ENCODE measurements around the gene NEURL3.

Gene NEURL3

DNA sequence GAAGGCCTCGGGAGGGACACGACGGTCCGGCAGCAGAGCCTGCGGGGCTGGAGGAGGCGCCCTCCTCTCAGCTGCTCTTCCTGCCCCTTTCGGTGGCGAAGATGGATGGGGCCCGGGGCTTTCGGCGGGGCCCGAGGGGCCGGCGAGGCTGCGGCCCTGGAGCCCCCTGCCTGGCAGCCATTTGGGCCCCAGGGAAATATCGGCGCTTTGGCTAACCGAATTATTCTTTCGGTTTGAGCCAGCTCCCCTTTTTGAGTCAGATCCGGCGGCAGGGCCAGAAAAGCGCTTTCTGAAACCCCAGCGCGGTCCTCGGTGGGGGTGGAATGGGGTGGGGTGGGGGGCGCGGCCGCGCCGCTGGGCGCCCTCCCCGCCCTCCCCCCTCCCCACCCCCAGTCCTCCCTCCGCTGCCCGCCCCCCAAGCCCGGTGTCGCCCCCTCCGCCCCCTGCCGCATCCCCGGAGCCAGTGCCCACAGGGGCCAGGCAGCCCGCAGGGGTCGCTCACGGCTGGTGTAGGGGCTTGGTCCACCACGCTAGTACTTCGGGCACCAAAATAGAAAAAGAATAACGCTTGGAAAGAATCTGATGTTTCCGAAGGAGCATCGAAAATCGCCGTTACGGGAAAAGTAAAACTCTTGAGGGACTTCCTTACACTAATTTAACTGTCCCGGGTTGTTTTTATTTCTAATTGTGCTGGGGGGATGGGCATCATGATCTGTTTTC lies 22.3 kb upstream of the NEURL3 start:
- no peak for DNase-seq

DNA sequence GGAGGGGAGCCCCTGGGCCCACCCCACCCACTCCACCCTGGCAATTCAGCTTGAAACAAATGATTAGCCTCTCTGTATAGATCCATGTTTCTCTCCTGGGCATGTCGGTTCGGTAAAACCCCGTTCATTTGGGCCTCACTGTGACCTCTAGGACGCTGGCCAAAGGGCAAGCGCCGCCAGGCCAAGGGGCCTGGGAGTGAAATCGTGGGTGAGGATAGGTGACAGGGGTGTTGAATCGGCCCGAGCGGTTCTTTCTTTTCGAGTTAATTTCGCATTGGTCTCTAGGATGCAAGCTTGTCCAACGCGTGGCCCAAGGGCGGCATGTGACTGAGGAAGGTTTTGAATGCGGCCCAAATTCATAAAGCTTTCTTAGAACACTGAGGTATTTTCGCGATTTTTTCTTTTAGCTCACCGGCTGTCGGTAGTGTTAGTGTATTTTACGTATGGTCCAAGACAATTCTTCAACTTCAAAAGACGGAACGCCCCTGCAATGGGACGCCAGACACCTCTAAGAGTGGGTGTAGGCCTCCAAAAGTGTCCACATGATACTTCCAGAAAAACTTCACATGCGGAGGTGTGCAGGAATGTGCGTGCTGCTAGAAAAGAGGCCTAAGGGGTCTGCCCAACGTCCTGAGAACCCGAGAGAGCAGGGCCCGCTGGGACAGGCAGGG lies 21.6 kb upstream of the NEURL3 start:
- no peak for DNase-seq

GRCh38 chr2:96526101-96526591 lies 21.0 kb upstream of the NEURL3 start:
- DNase-seq: no peak

DNA sequence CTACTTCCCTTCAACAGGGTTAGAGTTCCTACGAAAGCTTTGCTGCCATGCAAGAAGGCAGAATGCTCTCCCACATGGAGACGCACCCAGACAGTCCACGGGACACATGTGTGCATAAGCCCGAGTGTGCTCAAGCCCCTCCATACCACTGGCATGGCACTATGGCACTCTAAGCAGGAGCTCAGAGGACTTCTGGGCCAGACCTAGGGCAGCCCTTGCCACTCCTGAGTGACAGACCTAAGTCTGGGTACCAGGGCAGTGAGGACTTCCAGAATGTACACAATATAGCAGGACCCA lies 20.0 kb upstream of the NEURL3 start:
- DNase-seq: no peak

DNA sequence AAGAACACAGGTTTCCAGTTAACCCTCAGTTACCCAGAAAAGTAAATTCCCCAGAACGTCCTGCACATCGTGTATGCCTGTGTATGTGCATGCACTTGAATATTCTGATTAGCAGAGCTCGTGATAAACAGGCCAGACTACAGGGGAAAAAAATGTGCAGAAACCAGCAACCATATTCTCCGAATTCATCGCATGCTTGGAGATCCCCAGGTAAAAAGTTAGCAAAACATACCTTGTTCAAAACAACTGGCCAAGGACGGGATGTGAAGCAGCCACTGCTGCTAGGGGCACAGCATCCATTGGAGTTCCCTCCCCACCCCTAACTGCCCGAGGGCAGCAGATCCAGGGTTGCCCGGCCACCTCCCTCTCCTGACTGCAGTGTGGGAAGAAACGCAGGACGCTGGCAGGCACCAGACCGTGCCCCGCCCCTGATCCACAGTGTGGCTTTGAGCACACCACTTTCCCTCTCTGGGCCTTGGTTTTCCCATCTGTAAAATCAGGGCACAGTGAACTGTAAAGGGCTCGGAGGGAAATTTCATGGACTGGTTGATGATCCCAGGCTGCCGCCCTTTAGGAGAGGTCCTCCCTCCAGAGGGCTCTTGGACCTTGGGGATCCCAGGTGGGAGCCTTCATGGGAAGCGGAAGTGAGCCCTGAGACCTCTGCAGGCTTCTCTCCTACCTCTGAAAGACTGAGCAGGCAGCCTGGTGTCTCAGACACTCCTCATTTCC lies 19.5 kb upstream of the NEURL3 start:
- DNase-seq: no peak

DNA sequence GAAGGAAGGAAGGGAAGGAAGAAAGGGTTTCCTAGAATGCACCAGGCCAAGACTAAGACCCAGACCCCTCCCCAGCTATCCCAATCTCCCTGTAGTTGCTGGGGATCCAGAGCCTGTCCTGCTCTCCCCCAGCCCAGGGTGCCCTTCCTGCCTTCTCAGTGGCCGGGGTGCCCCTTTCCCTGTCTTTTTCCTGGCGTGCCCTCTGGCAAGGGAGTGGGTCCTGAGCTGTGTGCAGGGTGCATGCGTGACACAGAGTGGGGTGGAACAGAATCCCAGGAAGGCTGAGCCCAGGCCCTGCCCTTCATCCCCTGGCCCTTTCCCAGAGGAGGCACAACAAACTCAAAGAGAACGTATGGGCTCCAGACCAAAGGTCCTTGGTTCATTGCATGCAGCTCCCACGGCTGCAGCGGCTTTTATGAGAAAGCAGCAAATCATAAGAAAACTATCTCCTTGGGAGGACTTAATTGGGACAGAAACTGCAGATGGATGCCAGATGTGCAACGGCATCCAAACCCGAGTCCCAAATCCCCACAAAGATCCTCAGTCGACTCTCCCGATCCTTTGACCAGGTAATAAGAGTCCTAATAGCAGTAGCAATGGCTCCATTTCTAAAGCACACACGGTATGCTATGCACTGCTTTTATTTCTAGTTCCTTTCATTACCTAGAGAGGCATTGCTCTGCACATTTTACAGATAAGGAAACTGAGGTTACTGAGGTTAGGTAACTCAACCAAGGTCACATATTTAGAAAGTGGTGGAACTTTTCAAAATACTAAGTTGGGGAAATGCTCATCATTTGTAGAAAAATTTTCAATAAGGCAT lies 18.7 kb upstream of the NEURL3 start:
- no peak for DNase-seq

- no peak for DNase-seq
These were observed 17.4 kb upstream of the NEURL3 start for GRCh38 chr2:96522304-96523203.

DNA sequence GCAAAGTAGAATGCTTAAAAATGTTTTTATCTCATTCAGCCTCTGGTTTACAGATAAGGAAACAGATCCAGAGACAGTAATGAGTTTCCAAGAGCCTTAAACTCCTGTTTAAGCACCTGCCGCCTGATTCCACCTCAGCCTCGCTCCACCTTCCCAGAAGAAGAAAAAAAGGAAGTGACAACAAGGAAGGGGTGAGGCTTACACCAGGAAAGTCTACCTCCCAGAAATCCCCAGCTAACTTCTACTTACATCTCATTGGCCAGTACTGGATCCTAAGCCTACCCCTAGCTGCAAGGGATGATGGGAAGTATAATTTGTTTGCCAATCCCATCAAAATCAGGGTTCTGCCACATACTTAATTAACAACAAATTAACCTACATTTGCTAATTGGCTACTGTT lies 16.1 kb upstream of the NEURL3 start:
- no peak for DNase-seq

- DNase-seq: no peak
These were observed 15.5 kb upstream of the NEURL3 start for GRCh38 chr2:96520697-96521096.

- DNase-seq: no peak
These were observed 15.1 kb upstream of the NEURL3 start for GRCh38 chr2:96520231-96520630.

DNA sequence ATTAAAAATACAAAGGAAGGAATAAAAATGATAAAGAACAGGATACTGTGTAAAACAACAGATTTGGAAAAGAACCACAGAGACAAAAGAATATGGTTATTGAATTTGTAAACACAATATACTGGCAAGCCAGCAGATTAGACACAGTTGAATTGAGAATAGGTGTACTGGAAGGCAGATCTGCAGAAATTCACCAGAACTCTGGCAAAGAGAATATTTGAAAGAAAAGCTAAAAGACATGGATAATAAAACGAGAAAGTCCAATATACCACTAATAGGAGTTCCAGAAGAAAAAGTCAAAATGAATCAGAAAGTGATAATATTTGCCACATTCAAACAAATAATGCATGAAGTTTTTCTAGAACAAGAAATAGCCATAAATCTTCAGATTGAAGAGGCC lies 11.9 kb upstream of the NEURL3 start:
- no peak for DNase-seq

GRCh38 chr2:96514521-96514920 lies 9.4 kb upstream of the NEURL3 start:
- no peak for DNase-seq

DNA sequence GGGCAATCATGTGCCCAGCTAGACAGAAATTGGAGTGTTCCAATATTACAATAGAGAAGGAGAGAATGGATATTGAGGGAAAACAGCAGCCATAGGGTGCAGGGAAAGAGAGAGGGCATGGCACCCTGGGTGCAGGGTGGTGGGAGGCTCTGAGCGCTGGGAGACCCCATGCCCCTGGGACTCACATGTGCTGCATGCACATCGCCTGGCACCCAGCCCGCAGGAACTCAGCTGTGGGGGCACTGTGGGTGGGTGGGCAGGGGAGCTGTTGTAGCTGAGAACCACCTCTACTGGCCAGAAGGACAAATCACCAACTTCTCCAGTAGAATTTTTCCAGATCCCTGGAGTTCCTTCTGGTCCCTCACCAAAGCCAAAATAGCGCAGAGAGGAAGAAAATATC lies 7.2 kb upstream of the NEURL3 start:
- no peak for DNase-seq

DNA sequence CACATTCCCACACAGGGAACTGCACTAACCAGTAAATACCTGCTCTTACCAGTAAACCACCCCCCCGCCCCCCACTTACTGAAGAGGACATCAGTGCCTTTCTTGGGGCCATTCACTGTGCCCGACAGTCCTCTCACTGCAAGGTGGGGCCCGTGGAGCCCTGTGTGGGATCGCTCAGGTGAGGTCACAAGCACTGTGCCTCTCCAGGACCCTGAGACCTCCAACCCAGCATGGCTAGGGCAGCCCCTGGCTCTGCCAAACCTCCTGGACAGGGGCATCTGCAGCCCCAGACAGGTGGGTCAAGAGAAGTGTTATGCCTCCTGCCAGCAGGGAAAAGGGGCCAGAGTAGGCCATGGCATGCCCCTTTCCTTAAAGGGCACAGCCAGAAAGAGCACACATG lies 6.7 kb upstream of the NEURL3 start:
- no peak for DNase-seq

DNA sequence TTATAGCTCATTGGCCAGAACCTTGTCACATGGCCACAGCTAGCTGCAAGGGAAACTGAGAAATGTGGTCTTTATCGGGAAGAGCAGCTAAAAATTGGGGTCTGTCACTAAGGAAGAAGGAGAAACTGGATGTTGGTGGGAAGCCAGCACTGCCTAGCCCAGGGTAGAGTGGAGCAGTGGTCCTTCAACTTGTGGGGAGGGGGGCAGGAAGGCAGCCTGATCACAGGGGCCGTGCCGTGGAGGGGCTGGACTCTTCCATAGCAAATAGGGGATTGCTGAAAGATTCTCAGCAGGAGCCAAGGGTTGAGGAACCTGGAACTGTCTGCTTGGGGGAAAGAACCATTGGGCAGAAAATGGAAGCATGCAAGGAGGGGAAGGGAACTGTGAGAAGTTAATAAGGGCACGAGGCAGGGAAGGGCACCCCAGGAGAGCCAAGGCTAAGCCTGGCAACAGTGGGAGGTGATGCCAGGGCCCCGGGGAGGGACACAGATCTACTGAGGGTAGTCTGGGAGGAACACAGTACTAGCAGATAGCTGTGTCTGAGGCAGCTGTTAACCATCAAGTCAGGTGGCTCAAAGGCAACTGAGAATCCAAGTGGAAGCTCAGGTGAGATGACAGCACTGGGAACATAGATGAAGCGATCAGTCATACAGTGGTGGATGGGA lies 5.9 kb upstream of the NEURL3 start:
- DNase-seq: no peak

- DNase-seq: no peak
These were observed 4.7 kb upstream of the NEURL3 start for GRCh38 chr2:96509847-96510230.

GRCh38 chr2:96509114-96509846 lies 4.1 kb upstream of the NEURL3 start:
- peak; percentile 47 for DNase-seq

- DNase-seq: no peak
These were observed 3.5 kb upstream of the NEURL3 start for GRCh38 chr2:96508521-96509113.

- peak; percentile 18 for DNase-seq
These were observed 2.9 kb upstream of the NEURL3 start for GRCh38 chr2:96507957-96508520.

- DNase-seq: no peak
These were observed 1.7 kb upstream of the NEURL3 start for GRCh38 chr2:96506907-96507240.
